H1 (cell line): ENCODE results near the gene ZNF846. TPM values are rescaled to one million over a fixed set of nuclear protein-coding genes. Genes with fewer than 3 reads are reported as not detected.

ENCODE experiments used
- CREB1 ChIP-seq: IDR thresholded peaks from 2 replicates; pipeline ENCODE4 v1.6.1; 2012; ENCODE audit warnings: inconsistent platforms
- CTCF ChIP-seq, 3 experiments: IDR thresholded peaks; 1 replicate in 2 of 3; 2 replicates in 1 of 3; pipeline versions ENCODE4 v1.5.1 to v1.6.1; 2011; ENCODE audit warnings: low read length in 3 of 3, mild to moderate bottlenecking in 3 of 3, inconsistent platforms in 2 of 3, low read depth in 1 of 3, moderate library complexity in 1 of 3; ENCODE audit not compliant: insufficient read depth in 1 of 3; ENCODE audit errors: control extremely low read depth in 1 of 3
- GTF2F1 ChIP-seq: IDR thresholded peaks from 2 replicates; pipeline ENCODE4 v1.6.1; 2012; ENCODE audit warnings: low read depth, low read length, improper control_type of control experiment, borderline replicate concordance
- KDM4A ChIP-seq: IDR thresholded peaks from one replicate; pipeline ENCODE4 v1.7.1; 2012; ENCODE audit warnings: low read depth, mild to moderate bottlenecking, moderate library complexity, low read length, inconsistent platforms; ENCODE audit not compliant: severe bottlenecking
- POLR2A ChIP-seq, 2 experiments: IDR thresholded peaks; 1 replicate in 1 of 2; 2 replicates in 1 of 2; pipeline ENCODE4 v1.6.1; 2011; ENCODE audit warnings: low read depth in 2 of 2, low read length in 2 of 2, mild to moderate bottlenecking in 2 of 2; ENCODE audit errors: control extremely low read depth in 1 of 2
- POLR2AphosphoS5 ChIP-seq: IDR thresholded peaks from 2 replicates; pipeline ENCODE4 v1.6.1; 2011; ENCODE audit warnings: low read depth, low read length
- SP4 ChIP-seq: IDR thresholded peaks from 2 replicates; pipeline ENCODE4 v1.6.1; 2012; ENCODE audit warnings: low read length, inconsistent platforms
- polyA plus RNA-seq, 7 experiments: library from polyadenylated mRNA; depleted of rRNA in 3 of 7; stranded (reverse) in 5 of 7; unstranded in 2 of 7; fragments of >200 nt in 5 of 7; fragments of 200-250 nt in 2 of 7; gene quantifications; 1 replicate in 5 of 7; 2 replicates in 1 of 7; 4 replicates in 1 of 7; pipeline versions ENCODE4 v1.2.1 to v1.2.3, GENCODE V29; 2011 to 2013; ENCODE audit warnings: missing spikeins in 2 of 7, mixed read lengths in 2 of 7
- total RNA-seq: library from RNA; stranded (reverse); fragmentation: NEBNext Ultra II Directional; extraction: Animal tissue kit (Norgen Biotek cat#: 25700); gene quantifications from 2 replicates; pipeline ENCODE4 v1.2.1, GENCODE V29; 2021

Gene ZNF846
- total and polyA plus RNA-seq, 2 of the 8 experiments (the other 6 are each of a cell fraction or from before 2014, with no cell fraction given) = 4.5 to 9.0 TPM

- TF ChIP-seq SP4 (peak; percentile 22; the same call in 1 of the 2 replicates), POLR2A (IDR thresholded peaks at IDR 0.05; ENCODE audit: control extremely low read depth in 1 of 2, low read depth in 2 of 2, low read length in 2 of 2) (peak in 1 of 2 experiments; percentile 80; a peak in 2 of 3 replicates), GTF2F1 (no peak), POLR2AphosphoS5 (peak; percentile 75), CTCF (IDR thresholded peaks at IDR 0.05; ENCODE audit: control extremely low read depth in 1 of 3, insufficient read depth in 1 of 3, low read depth in 1 of 3, low read length in 3 of 3) (peak in 2 of 3 experiments; percentile 10 to 12; a peak in 1 of 4 replicates), KDM4A (peak; percentile 65), CREB1 (0 out of 2 replicates have a peak, but pooled peaks have one; percentile 28)
Observed at GRCh38 chr19:9792206-9793070, 23.9 kb upstream of the ZNF846 start (continued).
